HG03135 (cell line): ENCODE measurements around the gene ZBTB18.

Experiments
- ATAC-seq: cut with Tn5 transposase; IDR thresholded peaks from one replicate; pipeline ENCODE4 v1.9.1; 2021; ENCODE audit warnings: mild to moderate bottlenecking, moderate library complexity; ENCODE audit not compliant: unreplicated experiment

ZBTB18 gene

DNA sequence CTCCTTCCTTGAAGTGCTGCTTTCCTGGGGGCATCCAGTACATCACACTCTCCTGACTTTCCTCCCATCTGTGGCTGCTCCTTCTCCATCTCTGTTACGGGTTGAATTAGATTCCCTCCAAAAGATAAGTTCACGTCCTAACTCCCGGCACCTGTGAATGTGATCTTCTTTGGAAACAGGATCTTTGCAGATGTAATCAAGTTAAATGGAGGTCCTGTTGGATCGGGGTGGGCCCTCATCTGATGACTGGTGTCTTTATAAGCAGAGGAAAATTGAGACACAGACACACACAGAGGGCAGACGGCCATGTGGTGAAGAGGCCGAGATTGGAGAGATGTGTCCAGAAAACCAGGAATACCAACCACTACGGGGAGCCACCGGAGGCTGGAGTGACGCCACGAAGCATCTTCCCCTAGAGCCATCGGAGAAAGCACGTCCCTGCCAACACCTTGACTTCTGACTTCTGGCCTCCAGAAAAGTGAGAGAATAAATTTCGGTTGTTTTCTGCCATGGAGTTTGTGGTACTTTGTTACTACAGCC lies 36.0 kb downstream of the ZBTB18 start:
- no peak for ATAC-seq

DNA sequence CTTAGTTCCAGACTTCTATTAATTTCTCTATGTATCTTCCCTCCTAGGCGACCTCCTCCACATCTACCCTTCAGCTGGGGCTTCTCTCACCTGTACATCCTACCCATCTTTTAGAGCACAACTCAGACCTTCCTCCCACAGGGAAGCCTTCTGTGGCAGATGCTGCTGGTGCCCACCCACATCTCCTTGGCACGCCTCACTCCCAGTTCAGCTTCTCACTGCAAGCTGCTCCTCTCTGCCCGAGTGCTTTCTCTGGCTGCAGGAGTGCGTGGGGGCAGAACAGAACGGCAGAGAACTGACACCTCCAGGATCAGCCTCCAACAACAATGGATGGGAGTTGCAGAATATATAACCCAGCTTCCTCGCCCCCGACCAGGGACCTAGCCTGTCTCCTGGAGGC lies 36.5 kb downstream of the ZBTB18 start:
- no peak for ATAC-seq

DNA sequence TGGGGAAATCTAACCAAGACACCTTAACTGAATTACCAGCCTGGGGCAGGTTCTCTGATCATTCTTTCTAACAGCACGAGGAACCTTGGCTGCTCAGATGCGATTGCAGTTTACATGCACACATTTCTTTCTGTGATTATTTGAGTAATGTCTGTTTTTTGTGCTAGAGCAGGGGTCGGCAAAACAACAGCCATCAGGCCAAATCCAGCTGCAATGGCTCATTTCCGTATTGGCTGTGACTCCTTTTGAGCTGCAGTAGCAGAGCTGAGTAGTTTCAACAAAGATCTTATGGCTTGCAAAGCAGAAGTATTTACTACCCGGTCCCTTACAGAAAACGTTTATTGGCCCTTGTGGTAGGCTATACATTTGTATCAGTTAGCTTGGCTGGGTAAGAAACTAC lies 37.1 kb downstream of the ZBTB18 start:
- ATAC-seq = no peak

DNA sequence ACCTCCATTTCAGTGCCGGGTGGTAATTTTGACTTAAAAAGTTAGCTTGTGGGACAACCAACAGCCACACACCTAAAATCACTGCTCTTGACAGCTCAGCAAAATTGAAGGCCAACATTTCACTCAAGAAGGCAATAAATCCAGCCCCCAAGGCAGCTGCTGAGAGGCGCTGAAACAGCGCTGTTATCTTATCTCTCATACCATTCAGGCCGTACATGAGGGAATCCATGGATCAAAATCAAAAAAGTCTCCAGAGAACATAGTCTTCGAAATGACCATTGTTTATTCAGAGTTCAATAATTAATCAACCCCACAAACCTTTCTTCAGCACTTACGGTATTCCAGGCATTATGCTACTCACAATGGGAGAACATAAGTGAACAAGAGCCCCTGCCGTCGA lies 38.5 kb downstream of the ZBTB18 start:
- ATAC-seq = no peak

DNA sequence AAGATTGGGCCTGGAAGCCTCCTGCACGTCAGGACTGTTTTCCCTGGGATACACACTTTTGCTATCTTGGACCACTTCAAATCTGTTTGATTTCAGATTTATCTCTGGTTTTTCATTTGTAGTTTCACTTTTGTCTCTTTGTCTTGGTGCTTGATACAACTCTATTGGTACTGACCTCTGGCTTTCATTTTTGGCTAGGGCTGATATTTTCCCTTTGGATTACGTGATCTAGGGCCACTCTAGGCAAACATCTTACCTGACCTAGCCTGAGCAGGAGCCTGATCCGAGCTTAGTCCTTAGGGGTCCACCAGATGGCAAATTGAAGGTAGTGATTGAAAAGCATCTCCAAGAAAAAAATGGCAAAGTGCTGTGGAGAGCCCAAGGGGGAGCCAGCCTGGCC lies 39.6 kb downstream of the ZBTB18 start:
- no peak for ATAC-seq

DNA sequence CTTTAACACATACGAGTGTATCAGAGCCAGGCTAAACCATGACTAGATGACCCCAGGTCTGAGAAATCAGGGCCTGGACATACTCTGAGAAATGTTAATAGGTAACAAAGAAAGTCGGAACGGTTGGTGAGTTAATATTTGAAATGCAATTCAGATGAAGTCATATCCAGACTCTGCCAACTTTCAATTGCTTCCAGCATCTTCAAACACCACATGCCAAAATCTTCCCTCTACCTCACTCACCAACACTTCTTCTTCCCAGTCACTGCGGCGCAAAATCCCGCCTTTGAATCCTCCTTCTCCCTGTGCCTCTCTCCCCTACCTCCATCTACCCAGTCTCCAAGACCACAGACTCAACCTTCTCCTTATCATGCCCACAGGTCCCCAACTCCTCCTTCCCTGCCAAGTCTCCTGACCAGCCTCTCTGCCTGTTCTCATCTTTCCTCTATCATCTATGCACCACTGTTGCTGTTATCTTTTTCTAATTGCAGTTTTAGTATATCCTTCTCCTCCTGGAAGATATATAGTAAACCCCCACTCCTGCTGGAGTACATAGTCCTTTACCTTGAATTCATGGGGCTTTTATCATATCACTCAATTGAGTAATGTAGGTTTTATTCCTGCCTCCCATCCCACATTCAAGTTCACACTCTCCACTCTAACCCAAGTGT lies 41.3 kb downstream of the ZBTB18 start:
- ATAC-seq = no peak

DNA sequence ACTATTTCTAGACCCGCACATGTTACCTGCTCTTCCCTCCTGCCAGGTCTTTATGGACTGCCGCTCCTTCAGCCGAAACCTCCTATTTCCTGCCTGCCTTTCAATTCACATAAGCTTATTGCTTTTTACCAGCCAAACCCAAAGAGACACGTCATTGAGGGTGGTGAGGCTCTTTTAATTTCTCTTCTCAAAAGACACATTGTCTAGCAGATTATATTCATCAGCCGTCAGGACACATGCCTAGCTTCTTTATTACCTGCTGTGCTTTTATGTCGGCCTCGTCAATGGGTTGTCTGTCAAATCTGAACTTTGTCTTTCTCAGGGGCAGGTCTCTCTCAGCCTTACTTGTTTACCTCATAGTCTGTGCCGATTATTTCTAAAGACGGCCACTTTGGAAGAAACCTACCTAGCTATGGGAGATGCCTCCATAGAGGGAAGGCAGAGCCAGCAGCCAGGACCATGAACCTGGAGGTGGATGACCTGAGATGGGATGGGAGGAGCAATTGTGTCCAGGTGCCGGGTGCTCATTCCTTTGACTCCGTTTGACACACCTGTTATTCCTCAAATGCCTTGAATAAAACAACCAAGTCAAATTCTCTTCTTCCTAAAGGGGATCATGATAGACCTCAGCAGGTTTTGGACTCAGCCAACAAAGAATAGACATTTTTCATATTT lies 42.0 kb downstream of the ZBTB18 start:
- no peak for ATAC-seq

DNA sequence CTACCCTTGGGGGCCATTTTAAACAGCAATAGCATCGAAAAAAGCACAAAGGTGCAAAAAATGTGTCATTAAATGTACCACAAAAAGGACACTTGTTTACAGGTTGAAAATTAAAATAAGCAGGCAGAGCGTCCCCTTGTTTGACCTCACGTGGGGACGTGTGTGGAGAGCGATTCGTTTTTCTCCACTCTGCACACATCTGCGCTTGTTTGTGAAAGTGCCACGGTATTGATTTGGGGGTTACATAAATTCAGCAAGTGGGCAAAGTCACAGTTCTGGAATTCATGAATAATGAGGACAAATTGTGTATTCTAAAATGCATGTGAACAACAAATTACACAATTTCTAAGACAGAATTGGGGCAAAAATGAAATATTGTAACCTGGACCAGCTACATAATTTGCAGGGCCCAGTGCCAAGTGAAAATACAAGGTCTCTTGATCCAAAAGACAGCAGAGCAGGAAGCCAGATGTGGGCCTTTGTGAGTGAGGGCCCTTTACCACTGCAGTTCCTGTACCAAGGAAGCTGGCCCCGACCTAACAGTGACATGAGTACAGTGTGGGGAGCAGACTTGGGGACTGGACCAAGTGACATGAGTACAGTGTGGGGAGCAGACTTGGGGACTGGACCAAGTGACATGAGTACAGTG lies 43.9 kb downstream of the ZBTB18 start:
- ATAC-seq = no peak

DNA sequence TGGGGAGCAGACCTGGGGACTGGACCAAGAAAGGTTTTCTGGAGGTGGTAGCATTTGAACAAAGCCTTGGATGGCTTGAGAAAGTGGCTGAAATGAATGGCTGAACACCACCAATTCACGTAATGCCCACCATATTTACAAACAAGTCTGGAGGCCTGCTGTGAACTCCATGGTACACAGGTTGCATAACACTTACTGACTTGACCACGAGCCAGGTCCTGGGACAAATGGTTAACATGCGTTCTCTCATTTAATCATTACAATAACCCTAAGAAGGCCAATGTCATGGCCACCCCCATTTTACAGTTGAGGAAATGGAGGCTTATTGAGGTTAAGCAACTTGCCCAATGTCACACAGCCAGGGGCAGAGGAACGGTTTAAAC lies 44.4 kb downstream of the ZBTB18 start:
- no peak for ATAC-seq

DNA sequence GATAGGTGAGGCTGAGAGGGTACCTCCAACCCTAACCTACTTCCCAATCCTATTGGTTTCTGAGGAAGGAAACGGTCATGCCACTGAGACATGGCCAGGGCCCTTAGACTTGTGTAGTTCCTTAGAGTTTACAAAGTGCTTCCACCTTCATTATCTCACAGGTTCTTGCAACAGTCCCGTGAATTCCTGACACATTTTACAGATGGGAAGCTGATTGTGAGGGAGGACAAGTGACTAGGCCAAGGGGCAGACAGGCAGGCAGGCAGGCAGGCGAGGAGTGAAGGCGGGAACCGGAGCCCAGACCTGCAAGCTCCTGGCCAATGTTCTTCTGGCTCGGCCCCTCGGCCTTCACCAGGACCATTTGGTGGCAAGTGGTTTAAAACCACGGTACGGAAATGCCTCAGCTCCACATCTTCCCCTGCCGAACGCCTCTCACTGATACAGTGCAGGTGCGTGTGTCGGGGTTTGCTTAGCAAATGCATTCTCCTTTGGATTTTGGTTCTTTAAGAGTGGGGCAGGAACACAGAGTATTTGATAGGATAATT lies 45.1 kb downstream of the ZBTB18 start:
- ATAC-seq = no peak

DNA sequence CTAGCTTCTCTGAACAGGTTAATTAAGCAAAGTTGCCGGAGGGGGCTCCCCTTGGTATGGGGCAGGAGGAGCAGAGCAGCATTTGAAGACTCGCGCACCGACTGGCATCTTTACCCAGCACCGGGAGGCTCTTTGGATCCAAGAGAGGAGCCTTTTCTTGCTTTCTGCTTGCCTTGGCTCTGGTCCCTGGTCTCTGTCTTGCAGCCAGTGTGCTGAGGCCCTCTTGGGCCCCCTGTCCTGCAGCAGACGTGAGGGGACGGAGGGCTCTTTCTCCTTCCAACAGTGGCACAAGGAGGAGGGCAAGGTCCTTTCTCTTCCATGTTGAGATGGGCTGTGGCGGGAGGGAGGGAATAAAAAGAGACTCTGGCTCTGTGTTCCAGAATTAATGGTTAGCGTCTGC lies 45.6 kb downstream of the ZBTB18 start:
- ATAC-seq = no peak

DNA sequence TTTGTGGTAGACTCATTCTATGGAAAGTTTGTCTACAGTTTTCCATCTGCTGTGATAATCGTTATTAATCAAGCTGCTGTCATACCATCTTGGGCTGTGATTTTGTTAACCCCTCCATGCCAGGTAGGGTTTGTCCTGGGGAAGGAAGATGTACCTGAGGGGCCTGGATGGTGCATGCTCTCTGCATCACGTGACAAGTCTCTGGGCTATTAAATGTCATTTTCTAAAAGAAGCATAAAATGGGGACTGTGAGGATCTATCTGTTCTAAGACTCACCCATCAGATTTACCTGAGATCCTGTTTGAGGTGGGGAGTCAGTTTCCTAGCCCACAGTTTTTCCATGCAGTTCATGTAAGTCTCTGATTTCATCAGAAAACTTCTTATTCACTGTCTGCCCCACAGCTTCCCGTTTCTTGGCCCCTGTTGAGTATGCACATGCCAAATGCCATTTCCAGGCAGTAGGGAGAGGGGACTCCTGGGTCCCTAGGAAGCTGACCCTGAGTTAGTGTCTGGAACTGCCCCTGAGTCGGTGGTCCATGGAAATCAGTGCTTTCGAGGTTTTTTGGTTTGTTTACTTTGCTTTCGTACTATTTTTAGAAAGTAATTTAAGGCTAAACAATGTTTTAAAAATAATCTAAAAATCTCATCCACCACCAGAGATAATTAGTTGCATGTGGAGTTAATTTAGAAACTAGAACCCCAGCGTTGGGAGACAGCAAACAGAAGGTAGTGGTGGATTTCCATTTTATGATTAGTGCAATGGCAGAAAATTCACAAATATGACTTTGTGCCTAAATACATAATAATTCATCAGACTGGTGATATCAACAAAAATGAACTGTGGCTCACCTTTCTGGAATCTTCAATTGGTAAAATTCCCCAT lies 46.7 kb downstream of the ZBTB18 start:
- ATAC-seq = no peak

DNA sequence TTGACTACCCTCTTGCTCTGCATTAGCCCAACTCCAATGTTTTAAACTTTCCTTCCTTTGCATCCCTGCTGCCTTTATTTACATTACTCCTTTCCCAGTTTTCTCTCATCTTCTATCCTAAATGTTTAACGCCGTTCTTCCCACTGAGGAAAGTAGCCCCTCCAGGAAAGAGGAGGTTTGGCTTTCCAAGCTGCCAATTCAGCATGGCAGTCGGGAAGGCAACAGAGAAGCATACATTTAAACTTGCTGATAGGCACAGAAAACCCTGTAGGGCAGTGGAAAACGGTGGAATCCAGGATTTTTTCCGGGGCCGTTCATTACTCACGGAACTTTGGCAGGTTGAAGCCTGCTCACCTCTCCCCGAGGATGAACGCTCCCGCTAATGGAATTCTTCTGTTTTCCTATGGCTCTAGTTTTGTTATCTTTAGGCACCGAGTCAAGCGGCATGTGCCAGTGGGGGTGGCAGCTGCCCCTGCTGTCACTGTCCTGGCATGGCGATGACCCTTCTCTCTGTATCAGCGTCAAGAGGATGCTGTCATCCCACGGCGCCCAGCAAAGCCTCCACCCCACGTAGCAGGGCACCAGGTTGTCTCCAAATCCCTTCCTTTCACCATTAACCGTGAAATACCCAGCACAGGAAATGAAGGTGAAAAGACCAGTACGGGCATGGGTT lies 48.3 kb downstream of the ZBTB18 start:
- ATAC-seq = no peak

DNA sequence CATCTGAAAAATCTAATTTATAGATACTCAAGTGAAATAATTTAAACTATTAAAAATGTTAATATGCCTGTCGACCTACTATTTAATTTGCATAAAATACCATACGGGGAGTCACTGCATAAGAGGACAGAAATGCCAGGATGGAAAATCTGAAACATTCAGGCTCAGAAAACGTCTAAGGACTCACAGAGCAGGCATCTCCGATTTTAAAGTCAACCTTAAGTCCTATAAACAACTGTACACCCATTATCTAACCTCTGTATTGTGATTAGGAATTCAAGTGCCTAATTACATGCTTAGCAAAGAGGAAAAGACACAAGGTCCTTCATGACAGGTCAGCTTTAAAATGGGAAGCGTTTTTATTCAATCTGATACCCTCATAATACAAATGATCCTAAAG lies 49.2 kb downstream of the ZBTB18 start:
- ATAC-seq = no peak

DNA sequence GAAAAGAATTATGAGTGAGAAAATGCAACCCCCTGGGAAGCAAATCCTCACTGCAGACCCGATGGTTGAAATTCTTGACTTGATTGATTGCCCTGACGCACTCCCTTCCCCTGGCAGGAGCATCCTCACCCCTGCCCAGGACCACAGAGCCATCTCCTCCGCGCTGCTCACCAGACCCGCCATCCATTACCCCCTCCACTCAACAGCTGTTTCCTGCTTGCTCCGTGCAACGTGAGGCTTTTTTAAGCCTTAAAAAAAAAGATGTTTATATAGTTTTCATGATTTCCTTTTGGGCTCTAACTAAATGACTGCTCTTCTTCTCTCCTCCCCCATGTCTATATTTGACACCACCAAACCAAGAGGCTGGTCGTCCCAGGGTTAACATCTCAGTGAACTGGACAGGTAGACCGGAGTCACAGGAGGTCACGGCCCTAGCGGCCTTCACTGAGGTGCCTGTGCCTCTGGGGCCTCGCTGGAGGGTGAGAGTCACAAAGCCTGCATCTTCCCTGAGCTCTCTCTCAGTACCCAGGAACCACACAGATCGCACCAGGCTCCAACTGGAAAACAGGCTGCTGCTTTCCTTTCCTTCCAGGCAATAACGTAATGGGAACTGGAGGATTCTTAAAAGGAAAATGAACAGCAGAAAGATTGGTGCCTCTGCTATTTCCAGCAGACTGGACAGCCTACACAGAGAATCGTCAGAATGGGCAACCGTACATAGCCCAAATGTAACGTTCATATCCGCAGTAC lies 49.8 kb downstream of the ZBTB18 start:
- no peak for ATAC-seq

DNA sequence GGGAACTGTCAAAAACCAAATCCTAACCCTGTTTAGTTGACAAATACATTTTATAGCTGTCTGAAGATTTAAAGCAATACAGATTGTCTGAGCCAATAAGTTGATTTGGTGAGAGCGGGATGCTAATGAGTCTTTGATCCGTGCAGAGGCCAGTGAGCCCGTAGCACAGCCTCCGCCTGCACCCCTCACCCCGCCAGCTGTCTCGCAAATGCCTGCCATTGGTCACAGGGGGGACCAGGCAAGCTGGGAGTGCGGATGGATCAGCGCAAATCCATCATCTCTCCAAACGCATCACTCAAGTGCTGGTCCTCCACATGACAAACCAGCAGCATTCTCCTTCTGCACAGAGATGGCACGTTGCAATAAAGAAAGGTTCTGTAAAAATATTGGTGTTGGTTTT lies 51.0 kb downstream of the ZBTB18 start:
- no peak for ATAC-seq

DNA sequence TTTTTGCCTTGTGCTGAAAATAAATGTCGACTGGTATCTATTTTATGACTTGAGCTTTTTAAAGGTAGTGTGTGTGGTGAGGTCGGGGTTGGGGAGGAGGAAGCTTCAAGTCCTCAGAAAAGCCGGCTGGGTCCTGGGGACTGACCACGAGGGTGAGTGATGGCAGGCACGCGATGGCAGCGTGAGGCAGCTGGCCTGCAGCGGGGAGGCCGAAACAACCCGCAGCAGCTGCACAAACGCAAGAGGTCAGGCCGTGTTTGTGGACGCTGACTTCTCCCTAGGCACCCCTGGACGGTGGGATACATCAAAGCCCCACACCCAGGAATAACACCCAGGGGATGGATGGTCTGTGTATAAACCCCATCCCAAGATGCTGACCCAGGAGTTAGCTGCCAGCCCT lies 51.4 kb downstream of the ZBTB18 start:
- ATAC-seq = no peak

DNA sequence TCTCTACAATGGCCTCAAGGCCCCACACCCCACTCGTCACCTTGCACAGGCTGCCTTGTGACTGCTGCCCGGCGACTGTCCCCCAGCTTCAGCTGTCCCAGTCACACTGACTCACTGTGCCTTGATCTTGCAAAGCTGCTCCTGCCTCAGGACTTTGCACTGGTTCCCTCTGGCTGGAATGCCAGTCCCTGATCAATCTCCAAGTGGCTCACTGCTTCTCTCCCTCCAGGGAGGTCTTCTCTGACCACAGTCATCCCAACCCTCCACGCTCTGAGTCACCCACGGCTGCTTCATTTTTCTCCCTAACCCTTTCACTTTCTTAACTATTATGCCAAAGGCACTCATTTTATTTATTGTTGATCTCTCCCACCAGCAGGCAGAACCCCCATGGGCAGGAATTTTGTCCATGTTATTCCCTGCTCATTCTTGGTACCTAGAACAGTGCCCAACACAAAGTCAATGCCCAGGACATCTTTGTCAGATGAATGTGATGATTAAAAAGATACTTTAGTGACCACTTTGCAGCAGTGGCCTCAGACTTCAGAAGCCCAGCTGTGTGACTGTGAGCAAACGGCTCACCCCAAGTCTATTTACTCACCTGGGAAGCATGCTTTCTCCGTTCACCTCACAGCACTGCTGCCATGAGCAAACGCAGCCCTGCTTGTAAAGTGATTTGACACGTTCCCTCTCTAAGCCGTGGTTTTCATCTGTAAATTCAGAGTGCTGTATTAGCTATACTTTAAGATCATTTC lies 53.4 kb downstream of the ZBTB18 start:
- ATAC-seq = no peak

DNA sequence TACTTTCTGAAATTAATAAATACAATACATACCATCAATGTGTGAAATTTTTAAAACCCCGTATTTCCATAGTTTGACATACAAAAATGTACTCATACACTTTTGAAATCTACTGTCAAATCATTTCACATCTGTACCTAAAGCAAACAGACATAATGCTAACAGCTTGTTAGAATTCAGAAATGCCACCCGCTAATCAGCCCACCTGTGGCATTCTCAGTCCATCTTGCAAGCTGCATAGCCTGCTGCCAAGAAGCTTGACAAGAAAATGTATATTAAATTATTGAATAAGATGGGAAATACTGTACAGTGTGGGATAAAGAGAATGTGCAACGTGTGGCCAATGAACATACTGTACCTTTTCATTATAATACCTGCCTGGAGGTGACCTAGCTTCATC lies 55.1 kb downstream of the ZBTB18 start:
- no peak for ATAC-seq
